Activated CD4-positive, CD25-positive, alpha-beta regulatory T cell (primary cell): ENCODE measurements around the gene SSBP2.

Experiments used
- DNase-seq, 4 experiments: peaks; one replicate each; lab custom pipeline; 2025; lab: John Stamatoyannopoulos, UW

The SSBP2 gene

GRCh38 chr5:81751009-81751835 is at the start of gene SSBP2:
Gene SSBP2 (minus strand): TSS chr5:81751097. CDS start chr5:81751042, 55 bp downstream.
- peak; percentile 98 to 100 (median 98) for DNase-seq

- no peak for DNase-seq
These were observed 44.8 kb upstream of the SSBP2 start for GRCh38 chr5:81795666-81796065.

GRCh38 chr5:81794226-81794625 is 43.3 kb upstream of the SSBP2 start:
- DNase-seq, result no peak

GRCh38 chr5:81790336-81790735 is 39.4 kb upstream of the SSBP2 start:
- no peak for DNase-seq

- no peak for DNase-seq
These were observed 38.1 kb upstream of the SSBP2 start for GRCh38 chr5:81789033-81789432.

- DNase-seq, result no peak
These were observed 37.4 kb upstream of the SSBP2 start for GRCh38 chr5:81788329-81788728.

GRCh38 chr5:81787474-81788242 is 36.8 kb upstream of the SSBP2 start:
- DNase-seq, result no peak

- DNase-seq, result no peak
These were observed 36.1 kb upstream of the SSBP2 start for GRCh38 chr5:81786991-81787390.

GRCh38 chr5:81786496-81786895 is 35.6 kb upstream of the SSBP2 start:
- DNase-seq, result no peak

- DNase-seq, result no peak
These were observed 34.4 kb upstream of the SSBP2 start for GRCh38 chr5:81785322-81785721.

- DNase-seq, result no peak
These were observed 32.5 kb upstream of the SSBP2 start for GRCh38 chr5:81783401-81783800.

- no peak for DNase-seq
These were observed 31.9 kb upstream of the SSBP2 start for GRCh38 chr5:81782811-81783210.

- DNase-seq, result no peak
These were observed 29.0 kb upstream of the SSBP2 start for GRCh38 chr5:81779916-81780266.

- DNase-seq, result peak in 1 of 4 experiments; percentile 3
These were observed 28.4 kb upstream of the SSBP2 start for GRCh38 chr5:81779125-81779915.

GRCh38 chr5:81778642-81779041 is 27.7 kb upstream of the SSBP2 start:
- DNase-seq, result no peak

- DNase-seq, result no peak
These were observed 25.4 kb upstream of the SSBP2 start for GRCh38 chr5:81776258-81776657.

- no peak for DNase-seq
These were observed 23.5 kb upstream of the SSBP2 start for GRCh38 chr5:81774374-81774773.

GRCh38 chr5:81773574-81773973 is 22.7 kb upstream of the SSBP2 start:
- no peak for DNase-seq

GRCh38 chr5:81773161-81773560 is 22.3 kb upstream of the SSBP2 start:
- DNase-seq, result no peak

- DNase-seq, result no peak
These were observed 21.6 kb upstream of the SSBP2 start for GRCh38 chr5:81772488-81772887.

GRCh38 chr5:81768935-81769452 is 18.1 kb upstream of the SSBP2 start:
- no peak for DNase-seq

- no peak for DNase-seq
These were observed 17.0 kb upstream of the SSBP2 start for GRCh38 chr5:81767938-81768337.
